GM19455 (cell line): ENCODE results near the gene NBPF6.
"Not testable (repeated sequence)": the region's sequence is repeated elsewhere in the genome, so short reads cannot be mapped to it uniquely, and the experiment has no call there.

ENCODE experiments used
- ATAC-seq: cut with Tn5 transposase; IDR thresholded peaks from one replicate; pipeline ENCODE4 v1.9.1; 2021; ENCODE audit not compliant: unreplicated experiment

The NBPF6 gene

GRCh38 chr1:108495008-108495407 is 44.9 kb downstream of the NBPF6 start:
- ATAC-seq = not testable (repeated sequence)

- ATAC-seq = not testable (repeated sequence)
Observed at GRCh38 chr1:108496856-108497255, 46.7 kb downstream of the NBPF6 start.

- ATAC-seq = no peak
Observed at GRCh38 chr1:108502138-108502537, 52.0 kb downstream of the NBPF6 start.

- no peak for ATAC-seq
Observed at GRCh38 chr1:108502624-108503023, 52.5 kb downstream of the NBPF6 start.

GRCh38 chr1:108503062-108503733 is 53.1 kb downstream of the NBPF6 start:
- no peak for ATAC-seq

- ATAC-seq = peak; percentile 71
Observed at GRCh38 chr1:108504447-108504846, 54.3 kb downstream of the NBPF6 start.

GRCh38 chr1:108505763-108506070 is 55.6 kb downstream of the NBPF6 start:
- ATAC-seq = no peak

GRCh38 chr1:108511764-108512163 is 61.6 kb downstream of the NBPF6 start:
- ATAC-seq = no peak

GRCh38 chr1:108512239-108513043 is 62.3 kb downstream of the NBPF6 start:
- no peak for ATAC-seq

- ATAC-seq = no peak
Observed at GRCh38 chr1:108513044-108513415, 62.9 kb downstream of the NBPF6 start.

- ATAC-seq = not testable (repeated sequence)
Observed at GRCh38 chr1:108513914-108514313, 63.8 kb downstream of the NBPF6 start.

GRCh38 chr1:108517301-108517897 is 67.3 kb downstream of the NBPF6 start:
- not testable (repeated sequence) for ATAC-seq
